Testis (tissue), 2 donors: Measurements from ENCODE around the gene RPL36.

ENCODE experiments used
- POLR2A ChIP-seq: fragments of 450-650 bp; IDR thresholded peaks from one replicate; pipeline ENCODE4 v1.6.1; 2017; ENCODE audit warnings: antibody characterized with exemption, mild to moderate bottlenecking, moderate library complexity
- TF ChIP-seq, protein P1 (sequence below), 3 experiments: fragments of 450-650 bp in 2 of 3; fragments of 200-600 bp in 1 of 3; sonication (generic) in 1 of 3; IDR thresholded peaks; one replicate each; pipeline ENCODE4 v1.5.1; 2016 to 2019; ENCODE audit warnings: antibody characterized with exemption in 3 of 3, mild to moderate bottlenecking in 2 of 3, moderate library complexity in 1 of 3

GRCh38 chr19:5713228-5713627 lies 23.1 kb downstream of the RPL36 start:
- TF ChIP-seq, protein P1, sequence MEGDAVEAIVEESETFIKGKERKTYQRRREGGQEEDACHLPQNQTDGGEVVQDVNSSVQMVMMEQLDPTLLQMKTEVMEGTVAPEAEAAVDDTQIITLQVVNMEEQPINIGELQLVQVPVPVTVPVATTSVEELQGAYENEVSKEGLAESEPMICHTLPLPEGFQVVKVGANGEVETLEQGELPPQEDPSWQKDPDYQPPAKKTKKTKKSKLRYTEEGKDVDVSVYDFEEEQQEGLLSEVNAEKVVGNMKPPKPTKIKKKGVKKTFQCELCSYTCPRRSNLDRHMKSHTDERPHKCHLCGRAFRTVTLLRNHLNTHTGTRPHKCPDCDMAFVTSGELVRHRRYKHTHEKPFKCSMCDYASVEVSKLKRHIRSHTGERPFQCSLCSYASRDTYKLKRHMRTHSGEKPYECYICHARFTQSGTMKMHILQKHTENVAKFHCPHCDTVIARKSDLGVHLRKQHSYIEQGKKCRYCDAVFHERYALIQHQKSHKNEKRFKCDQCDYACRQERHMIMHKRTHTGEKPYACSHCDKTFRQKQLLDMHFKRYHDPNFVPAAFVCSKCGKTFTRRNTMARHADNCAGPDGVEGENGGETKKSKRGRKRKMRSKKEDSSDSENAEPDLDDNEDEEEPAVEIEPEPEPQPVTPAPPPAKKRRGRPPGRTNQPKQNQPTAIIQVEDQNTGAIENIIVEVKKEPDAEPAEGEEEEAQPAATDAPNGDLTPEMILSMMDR (IDR thresholded peaks at IDR 0.05) = no peak
- no peak for TF ChIP-seq POLR2A
